Hematopoietic multipotent progenitor cell treated with erythropoietin and hydrocortisone succinate and interleukin-3 and kit ligand, for 6 days (in vitro differentiated cells): ENCODE data around the gene SIAH1.
A peak's percentile ranks its signal among the peaks of the same experiment; 100 is the strongest.
"Not testable (repeated sequence)": the region's sequence is repeated elsewhere in the genome, so short reads cannot be mapped to it uniquely, and the experiment has no call there.

ENCODE experiments used
- DNase-seq: peaks from one replicate; pipeline ENCODE4 v3.0.0-alpha.2; 2015

The SIAH1 gene

GRCh38 chr16:48329138-48329537 is 56.1 kb downstream of the SIAH1 start:
- no peak for DNase-seq

GRCh38 chr16:48326915-48327314 is 58.3 kb downstream of the SIAH1 start:
- no peak for DNase-seq

GRCh38 chr16:48323783-48324775 is 61.1 kb downstream of the SIAH1 start:
- DNase-seq: no peak

GRCh38 chr16:48321317-48322036 is 63.7 kb downstream of the SIAH1 start:
- no peak for DNase-seq

GRCh38 chr16:48318630-48319029 is 66.6 kb downstream of the SIAH1 start:
- DNase-seq: peak; percentile 35

- peak; percentile 51 for DNase-seq
Measured at GRCh38 chr16:48317614-48318315, 67.4 kb downstream of the SIAH1 start.

- DNase-seq: no peak
Measured at GRCh38 chr16:48317026-48317425, 68.2 kb downstream of the SIAH1 start.

GRCh38 chr16:48313905-48314304 is 71.3 kb downstream of the SIAH1 start:
- not testable (repeated sequence) for DNase-seq

- DNase-seq: no peak
Measured at GRCh38 chr16:48310908-48311641, 74.1 kb downstream of the SIAH1 start.
